Right lobe of liver (tissue), 6 donors: ENCODE data around the gene UBE2H. TPM values are rescaled to one million over a fixed set of nuclear protein-coding genes. Genes with fewer than 3 reads are reported as not detected.

Source experiments
- ATAC-seq, 4 donors: fragments of 200-7000 bp; cut with Tn5 transposase; one replicate each; pipeline ENCODE4 v1.9.1; 2020; ENCODE audit warnings: mild to moderate bottlenecking in 4 of 4, moderate library complexity in 4 of 4
- DNase-seq, 3 donors: peaks; one replicate each; pipeline ENCODE4 v3.0.0-alpha.2; 2020
- H3K27ac ChIP-seq, 3 donors: fragments of 200-600 bp; one replicate each; pipeline ENCODE4 v1.8.0; 2022
- H3K27me3 ChIP-seq, 2 donors: fragments of 200-600 bp; one replicate each; pipeline ENCODE4 v1.8.0; 2022
- H3K36me3 ChIP-seq, 4 donors: fragments of 200-600 bp; sonication (generic) in 1 of 4; one replicate each; pipeline versions ENCODE4 v1.5.1 to v1.8.0; 2017 to 2022; ENCODE audit warnings: control low read depth in 1 of 4
- H3K4me1 ChIP-seq, 4 donors: fragments of 200-600 bp; sonication (generic) in 1 of 4; one replicate each; pipeline versions ENCODE4 v1.5.1 to v1.8.0; 2017 to 2022; ENCODE audit warnings: control low read depth in 1 of 4
- H3K4me3 ChIP-seq, 3 donors: fragments of 200-600 bp; one replicate each; pipeline ENCODE4 v1.8.0; 2022
- H3K9me3 ChIP-seq, 4 donors: fragments of 200-600 bp; sonication (generic) in 1 of 4; one replicate each; pipeline versions ENCODE4 v1.5.1 to v1.8.0; 2017 to 2022; ENCODE audit warnings: control low read depth in 1 of 4
- POLR2A ChIP-seq: fragments of 450-650 bp; IDR thresholded peaks from one replicate; pipeline ENCODE4 v1.6.1; 2017; ENCODE audit warnings: antibody characterized with exemption, mild to moderate bottlenecking
- WGBS: methylation state at CpG from one replicate; pipeline ENCODE4 v1.1.6; 2018; ENCODE audit warnings: low coverage, low lambda C conversion rate; ENCODE audit not compliant: insufficient coverage; ENCODE audit errors: missing lambda C conversion rate; 5-methylcytosine and 5-hydroxymethylcytosine counted together
- intact Hi-C, 2 donors: fragments of 100-400 bp; cut with DNase I; formaldehyde crosslinking; loops; one replicate each; pipeline versions ENCODE4 v1.11.2 to v1.14.1; 2022
- total RNA-seq, 6 experiments: library from RNA; depleted of rRNA in 2 of 6; stranded (reverse); fragments of >200 nt in 2 of 6; fragmentation: NEBNext Ultra II Directional in 3 of 6; extraction: Animal tissue kit (Norgen Biotek cat#: 25700) in 3 of 6; gene quantifications; one replicate each; pipeline versions ENCODE4 v1.1.0 to v1.2.4, GENCODE V29; 2016 to 2023
- TF ChIP-seq, protein P1 (sequence below), 4 donors: fragments of 200-600 bp in 3 of 4; fragments of 450-650 bp in 1 of 4; IDR thresholded peaks; one replicate each; pipeline versions ENCODE4 v1.5.1 to v1.8.0; 2016 to 2022; ENCODE audit warnings: antibody characterized with exemption in 4 of 4, mild to moderate bottlenecking in 2 of 4
- donor health status: DM: no; HTN: yes; CAD: no.
- donor health status: DM: no; HTN: no; CAD: no.
- donor health status: DM: no; HTN: no; CAD: no.
- donor health status: DM: no; HTN: yes; CAD: no.
- donor health status: DM: no; HTN: yes; CAD: no.

Gene UBE2H
- total RNA-seq, 6 experiments from 2014 or later, result 27.4 to 47.0 (median 35.6) TPM

DNA sequence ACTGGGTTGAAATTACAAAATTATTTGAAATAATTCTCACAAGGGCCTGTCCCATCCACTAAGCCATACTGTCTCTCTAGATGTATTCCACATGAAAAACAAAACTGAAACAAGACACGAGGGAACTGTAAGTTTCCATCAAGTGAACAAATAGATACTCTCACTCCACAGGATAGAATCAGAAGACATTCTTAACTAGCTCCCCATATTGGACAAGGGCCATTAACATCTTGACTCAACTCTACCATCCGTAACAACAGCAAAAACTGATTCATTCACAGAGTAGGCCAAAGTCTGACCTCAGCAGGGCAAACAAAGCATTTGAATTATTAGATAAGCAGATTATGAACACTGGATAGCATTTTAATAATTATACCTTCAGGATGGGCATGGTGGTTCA lies 29.1 kb downstream of the UBE2H start:
- peak in 2 of 4 donors; percentile 27 to 36 for ATAC-seq

DNA sequence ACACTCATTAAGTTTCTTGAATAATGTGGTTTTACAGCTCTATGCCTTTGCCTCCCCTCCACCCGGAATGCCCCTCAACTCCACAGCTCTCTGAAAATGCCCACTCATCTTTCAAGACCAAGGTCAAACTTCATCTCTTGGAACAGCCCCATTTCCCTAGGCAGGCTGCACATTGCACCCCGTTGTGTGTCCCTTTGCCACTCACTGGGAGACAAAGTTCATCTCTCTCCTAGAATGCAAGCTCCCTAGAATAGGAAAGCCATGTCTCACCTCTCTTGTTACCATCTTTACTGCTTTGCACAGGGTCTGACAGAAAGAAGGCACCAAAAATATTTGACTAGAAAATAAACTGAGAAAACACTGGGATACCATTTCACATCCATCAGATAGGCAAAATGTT lies 33.3 kb downstream of the UBE2H start:
- Histone ChIP-seq H3K4me1 (peaks cover 0 to 16% (median 0%) of the 10 kb centered on the region in 4 donors), H3K27me3 (no peaks in the 10 kb centered on the region), H3K27ac (no peak overlapping the region), H3K9me3 (no peaks in the 10 kb centered on the region), H3K36me3 (no peaks in the 10 kb centered on the region), H3K4me3 (no peak overlapping the region)
- DNase-seq (no peak), ATAC-seq (peak; percentile 14 to 55 (median 32))
- TF ChIP-seq, protein P1, sequence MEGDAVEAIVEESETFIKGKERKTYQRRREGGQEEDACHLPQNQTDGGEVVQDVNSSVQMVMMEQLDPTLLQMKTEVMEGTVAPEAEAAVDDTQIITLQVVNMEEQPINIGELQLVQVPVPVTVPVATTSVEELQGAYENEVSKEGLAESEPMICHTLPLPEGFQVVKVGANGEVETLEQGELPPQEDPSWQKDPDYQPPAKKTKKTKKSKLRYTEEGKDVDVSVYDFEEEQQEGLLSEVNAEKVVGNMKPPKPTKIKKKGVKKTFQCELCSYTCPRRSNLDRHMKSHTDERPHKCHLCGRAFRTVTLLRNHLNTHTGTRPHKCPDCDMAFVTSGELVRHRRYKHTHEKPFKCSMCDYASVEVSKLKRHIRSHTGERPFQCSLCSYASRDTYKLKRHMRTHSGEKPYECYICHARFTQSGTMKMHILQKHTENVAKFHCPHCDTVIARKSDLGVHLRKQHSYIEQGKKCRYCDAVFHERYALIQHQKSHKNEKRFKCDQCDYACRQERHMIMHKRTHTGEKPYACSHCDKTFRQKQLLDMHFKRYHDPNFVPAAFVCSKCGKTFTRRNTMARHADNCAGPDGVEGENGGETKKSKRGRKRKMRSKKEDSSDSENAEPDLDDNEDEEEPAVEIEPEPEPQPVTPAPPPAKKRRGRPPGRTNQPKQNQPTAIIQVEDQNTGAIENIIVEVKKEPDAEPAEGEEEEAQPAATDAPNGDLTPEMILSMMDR (IDR thresholded peaks at IDR 0.05), result no peak
- no peak for TF ChIP-seq POLR2A
- WGBS, result 68% methylated on average over 2 of the region's 2 CpGs
- intact Hi-C loops, result no loop called here

More for the DNA sequence above, 29.1 kb downstream of the UBE2H start:
- H3K9me3 ChIP-seq, result no peaks in the 10 kb centered on the region
- H3K36me3 ChIP-seq, result peaks cover 0 to 9% (median 0%) of the 10 kb centered on the region in 4 donors
- H3K4me3 ChIP-seq, result no peak overlapping the region
- no peaks in the 10 kb centered on the region for H3K4me1 ChIP-seq
- DNase-seq, result no peak
- no peak overlapping the region for H3K27ac ChIP-seq
- 52% methylated on average over 2 of the region's 2 CpGs for WGBS
- intact Hi-C loops, result no loop called here
- no peaks in the 10 kb centered on the region for H3K27me3 ChIP-seq
- TF ChIP-seq, protein P1 (IDR thresholded peaks at IDR 0.05), result no peak
- no peak for TF ChIP-seq POLR2A

DNA sequence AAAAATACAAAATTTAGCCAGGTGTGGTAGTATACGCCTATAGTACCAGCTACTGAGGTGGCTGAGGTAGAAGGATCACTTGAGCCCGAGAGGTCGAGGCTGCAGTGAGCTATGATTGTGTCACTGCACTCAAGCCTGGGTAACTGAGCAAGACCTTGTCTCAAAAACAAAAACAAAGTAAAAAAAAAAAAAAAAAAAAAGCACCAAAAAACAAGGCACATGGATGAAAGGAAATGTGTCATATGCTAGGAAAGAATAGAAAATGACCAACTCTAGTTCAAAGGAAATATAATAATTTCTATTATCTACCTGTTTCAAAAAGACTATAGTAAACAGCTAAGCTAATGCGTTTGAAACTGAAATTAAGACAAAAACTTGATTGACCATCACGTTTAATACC lies 33.8 kb downstream of the UBE2H start:
- no peaks in the 10 kb centered on the region for H3K9me3 ChIP-seq
- H3K36me3 ChIP-seq, result no peaks in the 10 kb centered on the region
- H3K4me1 ChIP-seq, result peaks cover 0 to 16% (median 0%) of the 10 kb centered on the region in 4 donors
- H3K4me3 ChIP-seq, result no peak overlapping the region
- DNase-seq, result no peak
- H3K27ac ChIP-seq, result no peak overlapping the region
- WGBS, result 77% methylated on average over 5 of the region's 5 CpGs
- intact Hi-C loops, result no loop called here
- no peaks in the 10 kb centered on the region for H3K27me3 ChIP-seq
- ATAC-seq, result no peak
- TF ChIP-seq, protein P1 (IDR thresholded peaks at IDR 0.05), result no peak
- TF ChIP-seq POLR2A, result no peak

DNA sequence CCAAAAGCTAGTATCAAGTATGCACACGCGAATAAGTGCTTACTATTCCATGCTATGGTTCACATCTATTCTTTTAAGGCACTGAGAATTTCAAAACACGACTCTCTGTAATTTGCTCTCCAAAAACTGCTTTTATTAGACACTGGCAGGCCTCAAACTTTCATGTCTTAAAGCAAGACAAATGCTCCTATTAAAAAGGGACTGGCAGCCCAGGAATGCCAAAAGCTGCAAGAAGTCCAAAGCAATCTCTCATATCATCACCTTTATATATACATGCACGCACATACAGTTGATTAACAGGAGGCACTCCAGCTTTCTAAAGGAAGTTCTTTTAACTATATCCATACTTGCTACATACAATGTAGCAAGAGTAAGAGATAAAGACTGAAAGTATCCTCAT lies 34.8 kb downstream of the UBE2H start:
- Histone ChIP-seq H3K9me3 (no peaks in the 10 kb centered on the region), H3K4me3 (no peak overlapping the region), H3K4me1 (peaks cover 0 to 16% (median 0%) of the 10 kb centered on the region in 4 donors), H3K36me3 (no peaks in the 10 kb centered on the region), H3K27me3 (no peaks in the 10 kb centered on the region), H3K27ac (no peak overlapping the region)
- ATAC-seq (no peak), DNase-seq (no peak)
- intact Hi-C loops, result no loop called here
- 68% methylated on average over 4 of the region's 4 CpGs for WGBS
- TF ChIP-seq, protein P1 (IDR thresholded peaks at IDR 0.05), result no peak
